Pancreas (tissue), 10 donors: ENCODE data around the gene GPR18. TPM values are rescaled to one million over a fixed set of nuclear protein-coding genes. Genes with fewer than 3 reads are reported as not detected.

Experiments used
- ATAC-seq, 4 donors: fragments of 200-7000 bp; cut with Tn5 transposase; one replicate each; pipeline versions ENCODE4 v1.8.0 to v1.9.1; 2020; ENCODE audit warnings: mild to moderate bottlenecking in 4 of 4, moderate library complexity in 4 of 4
- DNase-seq, 6 donors: peaks; one replicate each; pipeline ENCODE4 v3.0.0-alpha.2; 2020
- FAIRE-seq: peaks from 2 replicates; lab custom pipeline; 2012; peaks lifted over from hg19 to GRCh38; lab: Jason Lieb, UNC
- H3K27ac ChIP-seq, 4 donors: fragments of 200-600 bp; sonication (generic); 1 replicate in 3 of 4; 2 replicates in 1 of 4; pipeline versions ENCODE4 v1.5.0 to v1.8.0; 2020
- H3K27me3 ChIP-seq, 4 donors: fragments of 200-600 bp; one replicate each; pipeline ENCODE4 v1.8.0; 2021
- H3K36me3 ChIP-seq, 3 donors: fragments of 200-600 bp; sonication (generic) in 1 of 3; one replicate each; pipeline versions ENCODE4 v1.5.0 to v1.8.0; 2020 to 2021
- H3K4me1 ChIP-seq, 3 donors: fragments of 200-600 bp; one replicate each; pipeline ENCODE4 v1.8.0; 2021
- H3K4me3 ChIP-seq, 4 donors: fragments of 200-600 bp; sonication (generic) in 2 of 4; one replicate each; pipeline versions ENCODE4 v1.5.0 to v1.8.0; 2020 to 2021
- H3K9me3 ChIP-seq, 4 donors: fragments of 200-600 bp; one replicate each; pipeline ENCODE4 v1.8.0; 2021
- CTCF ChIP-seq, 4 donors: fragments of 200-600 bp; sonication (generic) in 3 of 4; IDR thresholded peaks; one replicate each; pipeline versions ENCODE4 v1.5.0 to v1.8.0; 2021; ENCODE audit warnings: antibody characterized with exemption in 4 of 4
- WGBS, 2 donors: extraction: QIAGEN DNeasy Blood & Tissue Kit; methylation state at CpG; one replicate each; pipeline ENCODE4 v1.1.7; 2013; 5-methylcytosine and 5-hydroxymethylcytosine counted together
- intact Hi-C, 3 donors: fragments of 100-400 bp; cut with DNase I; formaldehyde crosslinking; loops; one replicate each; pipeline versions ENCODE4 v1.11.1 to v1.14.2; 2022
- polyA plus RNA-seq, 2 donors: library from polyadenylated mRNA; stranded (reverse); fragments of 200-250 nt; gene quantifications; one replicate each; pipeline ENCODE4 v1.2.3, GENCODE V29; 2013
- total RNA-seq, 6 donors: library from RNA; stranded (reverse); fragmentation: NEBNext Ultra II Directional in 4 of 6; extraction: Animal tissue kit (Norgen Biotek cat#: 25700) in 4 of 6; gene quantifications; one replicate each; pipeline versions ENCODE4 v1.2.1 to v1.2.4, GENCODE V29; 2021 to 2023
- donor health status: healthy with polysubstance abuse.
- donor health status: DM: no; HTN: no; CAD: no; lungs with moderate emphysema.
- donor health status: DM: no; HTN: no; CAD: no.
- donor health status: control.
- donor health status: control.
- donor health status: Bipolar disorder and iron deficiency.
- donor health status: DM: yes; HTN: yes; CAD: no.
- donor health status: DM: no; HTN: no; CAD: no.
- donor health status: DM: no; HTN: no; CAD: no.
- donor health status: DM: yes; HTN: yes; CAD: no.

Gene GPR18
- total and polyA plus RNA-seq, 8 donors, result 0.14 to 0.22 TPM; not detected in 6

- H3K9me3 ChIP-seq, result no peaks in the 10 kb centered on the region
- H3K4me3 ChIP-seq, result no peak overlapping the region
- no peak for DNase-seq
- H3K27me3 ChIP-seq, result no peaks in the 10 kb centered on the region
- H3K4me1 ChIP-seq, result no peaks in the 10 kb centered on the region
- H3K27ac ChIP-seq, result no peak overlapping the region
- H3K36me3 ChIP-seq, result no peaks in the 10 kb centered on the region
- TF ChIP-seq CTCF (IDR thresholded peaks at IDR 0.05), result no peak
- no peak for FAIRE-seq
- intact Hi-C loops, result no loop called here
- no peak for ATAC-seq
These were observed 36.0 kb upstream of the GPR18 start for GRCh38 chr13:99294198-99294597.

GRCh38 chr13:99293178-99293577, 35.0 kb upstream of the GPR18 start:
- ATAC-seq (peak in 1 of 4 donors; percentile 50), FAIRE-seq (no peak), DNase-seq (no peak)
- 89 to 96% methylated on average over 2 of the region's 2 CpGs for WGBS, 2 donors
- Histone ChIP-seq H3K27me3 (no peaks in the 10 kb centered on the region), H3K36me3 (no peaks in the 10 kb centered on the region), H3K27ac (no peak overlapping the region), H3K4me1 (no peaks in the 10 kb centered on the region), H3K4me3 (no peak overlapping the region), H3K9me3 (no peaks in the 10 kb centered on the region)
- intact Hi-C loops, result no loop called here
- no peak for TF ChIP-seq CTCF (IDR thresholded peaks at IDR 0.05)

- TF ChIP-seq CTCF (IDR thresholded peaks at IDR 0.05), result no peak
- 73 to 81% methylated on average over 3 of the region's 3 CpGs for WGBS, 2 donors
- DNase-seq, result no peak
- H3K36me3 ChIP-seq, result no peaks in the 10 kb centered on the region
- no peak for ATAC-seq
- H3K4me1 ChIP-seq, result peaks cover 0 to 4% (median 3%) of the 10 kb centered on the region in 3 donors
- H3K27me3 ChIP-seq, result no peaks in the 10 kb centered on the region
- no peak overlapping the region for H3K27ac ChIP-seq
- intact Hi-C loops, result no loop called here
- H3K4me3 ChIP-seq, result no peak overlapping the region
- no peaks in the 10 kb centered on the region for H3K9me3 ChIP-seq
- FAIRE-seq, result no peak
These were observed 32.7 kb upstream of the GPR18 start for GRCh38 chr13:99290894-99291293.

GRCh38 chr13:99289674-99290337, 31.6 kb upstream of the GPR18 start:
- H3K27ac ChIP-seq, result no peak overlapping the region
- no peak for ATAC-seq
- 85 to 91% methylated on average over 7 of the region's 7 CpGs for WGBS, 2 donors

More at GRCh38 chr13:99289674-99290337, 31.6 kb upstream of the GPR18 start:
- Histone ChIP-seq H3K4me1 (peaks cover 0 to 9% (median 8%) of the 10 kb centered on the region in 3 donors), H3K9me3 (no peaks in the 10 kb centered on the region), H3K27me3 (no peaks in the 10 kb centered on the region), H3K4me3 (no peak overlapping the region), H3K36me3 (no peaks in the 10 kb centered on the region)
- TF ChIP-seq CTCF (IDR thresholded peaks at IDR 0.05), result no peak
- DNase-seq (no peak), FAIRE-seq (no peak)
- intact Hi-C loops, result no loop called here
